ENCODE measurements around the gene ITGA11. TPM values are rescaled to one million over a fixed set of nuclear protein-coding genes. Genes with fewer than 3 reads are reported as not detected.
"Not testable (repeated sequence)": the region's sequence is repeated elsewhere in the genome, so short reads cannot be mapped to it uniquely, and the experiment has no call there.

Gene ITGA11
- total RNA-seq, 2 experiments from 2014 or later = 0.19 TPM; not detected in 1

DNA sequence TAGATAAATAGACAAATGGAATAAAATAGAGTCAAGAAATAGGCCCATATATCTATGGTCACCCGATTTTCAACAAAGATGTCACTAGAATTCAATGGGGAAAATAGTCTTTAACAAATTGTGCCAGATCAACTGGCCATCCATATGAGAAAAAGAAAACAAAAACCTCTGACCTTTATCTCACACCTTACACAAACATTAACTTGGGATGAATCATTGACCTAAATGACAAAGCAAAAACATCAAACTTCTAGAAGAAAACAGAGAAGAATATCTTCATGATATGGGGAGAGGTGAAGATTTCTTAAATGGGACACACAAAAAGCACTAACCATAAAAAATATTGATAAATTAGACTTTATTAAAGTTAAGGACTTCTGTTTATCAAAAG lies 31.9 kb downstream of the ITGA11 start:
- ChIA-PET POLR2A (no interaction called here), CTCF (no interaction called here)

DNA sequence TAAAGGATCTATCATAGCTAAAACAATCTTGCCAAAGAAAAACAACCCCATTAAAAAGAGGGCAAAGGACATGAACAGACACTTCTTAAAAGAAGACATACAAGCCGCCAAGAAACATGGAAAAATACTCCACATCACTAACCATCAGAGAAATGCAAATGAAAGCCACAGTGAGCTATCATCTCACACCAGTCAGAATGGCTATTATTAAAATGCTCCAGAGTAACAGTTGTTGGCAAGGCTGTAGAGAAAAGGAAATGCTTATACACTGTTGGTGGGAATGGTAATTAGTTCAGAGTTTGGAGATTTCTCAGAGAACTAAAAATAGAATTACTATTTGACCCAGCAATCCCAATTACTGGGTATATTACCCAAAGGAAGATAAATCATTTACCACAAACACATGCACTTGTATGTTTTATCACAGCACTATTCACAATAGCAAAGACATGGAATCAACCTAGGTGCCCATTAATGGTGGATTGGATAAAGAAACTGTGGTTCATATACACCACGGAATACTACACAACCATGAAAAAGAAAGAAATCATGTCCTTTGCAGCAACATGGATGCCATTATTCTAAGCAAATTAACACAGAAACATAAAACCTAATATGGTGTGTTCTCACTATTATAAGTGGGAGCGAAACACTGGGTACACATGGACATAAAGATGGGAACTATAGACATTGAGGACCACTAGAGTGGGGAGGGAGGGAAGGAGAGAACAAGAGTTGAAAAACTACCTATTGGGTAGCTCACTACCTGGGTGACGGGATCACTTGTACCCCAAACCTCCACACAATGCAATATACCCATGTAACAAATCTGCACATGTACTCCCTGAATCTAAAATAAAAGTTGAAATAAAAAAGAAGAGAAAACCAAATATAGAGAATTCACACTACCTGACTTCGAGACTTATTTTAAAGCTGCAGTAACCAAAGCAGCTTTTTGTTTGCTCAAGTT lies 32.6 kb downstream of the ITGA11 start:
- ChIA-PET CTCF (no interaction called here), POLR2A (no interaction called here)

DNA sequence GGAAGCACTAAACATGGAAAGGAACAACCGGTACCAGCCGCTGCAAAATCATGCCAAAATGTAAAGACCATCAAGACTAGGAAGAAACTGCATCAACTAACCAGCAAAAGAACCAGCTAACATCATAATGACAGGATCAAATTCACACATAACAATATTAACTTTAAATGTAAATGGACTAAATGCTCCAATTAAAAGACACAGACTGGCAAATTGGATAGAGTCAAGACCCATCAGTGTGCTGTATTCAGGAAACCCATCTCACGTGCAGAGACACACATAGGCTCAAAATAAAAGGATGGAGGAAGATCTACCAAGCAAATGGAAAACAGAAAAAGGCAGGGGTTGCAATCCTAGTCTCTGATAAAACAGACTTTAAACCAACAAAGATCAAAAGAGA lies 34.0 kb downstream of the ITGA11 start:
- CTCF ChIA-PET, POLR2A ChIA-PET: not testable (repeated sequence)

DNA sequence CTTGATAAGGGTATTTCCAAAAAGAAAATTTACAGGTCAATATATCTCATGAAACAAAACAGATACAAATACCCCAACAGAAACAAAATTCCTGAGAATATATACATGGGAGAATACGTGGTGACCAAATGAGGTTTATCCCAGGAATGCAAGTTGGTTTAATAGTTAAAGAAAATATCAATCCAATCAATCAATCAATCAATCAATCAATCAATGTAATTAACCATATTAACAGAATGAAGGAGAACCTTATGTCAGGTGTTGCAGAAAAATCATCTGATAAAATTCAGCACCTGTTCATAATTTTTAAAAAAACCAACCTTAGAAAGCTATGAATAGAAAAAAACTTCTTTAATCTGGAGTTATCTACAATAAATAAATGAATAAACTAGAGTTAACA lies 35.9 kb downstream of the ITGA11 start:
- ChIA-PET CTCF (no interaction called here), POLR2A (no interaction called here)

DNA sequence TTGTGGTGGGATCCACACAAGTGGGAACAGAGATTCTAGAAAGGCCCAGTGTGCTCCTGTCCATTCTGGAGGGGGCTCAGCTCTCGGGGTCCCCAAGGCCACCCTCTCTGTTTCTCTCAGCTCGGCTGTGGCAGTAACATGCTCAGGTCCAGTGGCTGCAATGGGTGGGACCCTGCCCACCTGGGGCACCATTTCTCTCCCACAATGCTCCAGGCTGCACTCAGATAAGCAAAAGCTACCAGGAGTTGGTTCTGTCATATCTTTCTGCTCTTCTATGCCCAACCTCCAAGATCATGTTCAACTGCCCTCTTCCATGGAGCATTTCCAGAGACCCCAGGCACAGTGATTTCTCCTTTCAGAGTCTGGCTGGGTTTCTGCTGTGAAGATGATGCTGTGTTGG lies 40.8 kb downstream of the ITGA11 start:
- CTCF ChIA-PET = no interaction called here
- POLR2A ChIA-PET = no interaction called here

DNA sequence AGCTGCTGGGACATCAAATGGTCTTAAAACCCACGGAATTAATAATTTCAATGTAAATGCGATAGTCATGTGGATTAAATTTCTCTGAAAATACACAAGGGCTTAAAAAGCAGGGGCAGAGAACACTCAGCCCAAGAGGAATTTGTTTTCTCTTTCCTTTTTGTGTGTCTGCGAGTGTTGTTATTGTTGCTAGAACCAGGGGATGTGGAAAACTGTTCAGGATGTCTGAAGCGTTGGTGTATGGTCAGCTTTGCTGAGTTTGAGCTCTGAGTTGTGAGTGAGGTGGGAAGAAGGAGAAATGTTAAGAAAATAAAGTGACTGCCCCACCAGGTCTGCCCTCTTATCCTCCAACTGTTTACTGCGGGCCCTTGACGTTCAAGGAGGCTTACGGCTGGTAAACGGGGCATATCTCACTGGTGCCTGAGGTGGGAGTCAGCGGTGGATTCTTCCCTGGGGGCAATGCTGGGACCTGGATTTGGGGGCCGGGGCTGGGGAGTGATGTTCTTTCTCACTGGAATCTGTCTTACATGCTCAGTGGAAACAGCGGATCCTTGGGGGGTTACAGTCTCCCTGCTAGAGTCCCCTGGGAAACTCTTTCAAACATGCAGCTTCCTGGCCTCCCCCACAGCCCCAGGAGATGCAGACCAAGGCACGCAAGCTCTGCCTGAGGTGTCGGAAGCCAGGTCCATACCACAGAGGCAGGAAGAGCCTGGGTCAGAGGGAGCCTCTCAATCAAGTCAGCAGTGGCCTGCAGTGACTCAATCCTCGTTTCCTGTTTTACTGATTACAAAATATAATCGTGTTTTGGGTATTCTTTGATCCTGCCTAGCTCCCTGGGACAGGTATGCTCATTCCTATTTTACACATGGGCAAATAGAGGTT lies 41.8 kb downstream of the ITGA11 start:
- CTCF ChIA-PET = interaction anchor here (1.0 kb wide), 1 partner anchor 138 kb away, joined by 3 read pairs; no protein-coding TSS in a partner anchor

DNA sequence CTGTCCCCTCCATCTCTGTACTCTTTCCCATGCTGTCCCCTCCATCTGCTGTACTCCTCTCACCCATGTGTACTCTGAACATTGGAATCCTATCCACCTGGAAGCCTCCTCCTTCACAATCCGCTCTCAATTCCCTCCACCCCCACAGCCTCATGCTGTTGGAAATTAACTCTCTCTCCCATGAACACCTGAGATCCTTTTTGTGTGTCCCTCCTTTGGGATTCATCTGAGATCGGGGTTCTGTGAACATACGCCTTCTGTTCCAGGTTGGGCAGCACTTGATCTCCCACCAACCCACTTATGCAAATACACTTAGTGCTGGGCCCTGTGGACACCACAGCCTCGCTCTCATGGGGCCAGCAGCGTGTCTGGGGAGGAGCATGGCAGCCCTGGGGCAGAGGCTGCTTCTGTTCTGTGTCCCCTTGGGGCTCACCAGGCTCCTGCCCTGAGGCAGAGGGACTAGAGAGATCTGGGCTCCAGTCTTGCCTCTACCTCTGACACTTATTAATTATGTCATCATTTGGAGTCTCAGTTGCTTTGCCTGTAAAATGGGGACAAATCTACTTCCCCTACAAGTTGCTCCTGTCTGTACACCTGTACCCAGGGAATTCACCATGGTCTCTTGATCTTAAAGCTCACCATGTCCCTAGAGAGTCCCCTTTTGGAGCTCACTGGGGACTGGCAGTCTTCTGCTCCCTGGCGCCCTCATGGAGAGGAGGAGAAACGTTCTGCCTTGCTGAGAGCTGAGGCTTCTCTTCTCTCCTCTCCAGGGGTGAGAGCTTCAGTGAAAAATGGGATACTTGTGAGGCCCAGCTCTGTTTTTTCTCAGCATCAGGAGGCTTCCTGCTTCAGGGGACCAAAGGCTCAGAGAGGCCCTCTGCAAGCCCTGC lies 42.7 kb downstream of the ITGA11 start:
- ChIA-PET CTCF (interaction anchor here (1.0 kb wide), 1 partner anchor 137 kb away, joined by 3 read pairs; no protein-coding TSS in a partner anchor), POLR2A (no interaction called here)

More for the DNA sequence above, 41.8 kb downstream of the ITGA11 start:
- POLR2A ChIA-PET = no interaction called here

DNA sequence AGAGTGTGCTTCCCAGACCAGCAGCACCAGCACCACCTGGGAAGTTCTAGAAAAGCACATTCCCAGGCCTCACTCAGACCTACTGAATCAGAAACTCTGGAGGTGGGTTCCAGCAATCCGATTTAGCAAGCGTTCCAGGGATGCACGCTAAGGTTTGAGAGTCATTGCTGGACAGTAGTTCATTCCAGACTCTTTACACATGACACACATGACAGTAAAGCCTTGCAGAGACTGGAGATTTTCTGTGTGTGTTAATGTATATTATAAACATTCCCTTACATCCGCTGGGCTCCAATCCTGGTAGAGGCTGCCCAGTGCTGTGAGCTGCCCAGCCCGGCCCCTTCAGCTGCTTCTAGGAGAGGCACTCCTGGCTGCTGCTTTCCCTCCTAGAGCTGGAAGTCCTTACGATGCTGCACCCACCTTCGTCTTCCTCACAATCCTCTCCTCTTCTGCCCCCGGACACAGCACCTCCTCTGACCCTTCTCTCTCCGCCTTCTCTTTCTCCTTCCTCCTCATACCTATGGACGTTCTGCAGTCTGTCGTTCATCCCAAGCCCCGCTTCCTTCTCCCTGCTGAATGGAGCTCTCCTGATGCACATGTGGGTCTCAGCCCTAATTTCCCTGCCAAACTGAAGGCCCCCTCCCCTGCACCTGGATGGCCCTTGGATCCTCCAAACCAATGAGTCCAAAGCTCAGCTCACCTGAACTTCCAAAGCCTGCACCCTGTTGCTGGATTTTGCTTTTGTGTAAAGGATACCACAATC lies 44.4 kb downstream of the ITGA11 start:
- POLR2A ChIA-PET = no interaction called here
- CTCF ChIA-PET = no interaction called here

DNA sequence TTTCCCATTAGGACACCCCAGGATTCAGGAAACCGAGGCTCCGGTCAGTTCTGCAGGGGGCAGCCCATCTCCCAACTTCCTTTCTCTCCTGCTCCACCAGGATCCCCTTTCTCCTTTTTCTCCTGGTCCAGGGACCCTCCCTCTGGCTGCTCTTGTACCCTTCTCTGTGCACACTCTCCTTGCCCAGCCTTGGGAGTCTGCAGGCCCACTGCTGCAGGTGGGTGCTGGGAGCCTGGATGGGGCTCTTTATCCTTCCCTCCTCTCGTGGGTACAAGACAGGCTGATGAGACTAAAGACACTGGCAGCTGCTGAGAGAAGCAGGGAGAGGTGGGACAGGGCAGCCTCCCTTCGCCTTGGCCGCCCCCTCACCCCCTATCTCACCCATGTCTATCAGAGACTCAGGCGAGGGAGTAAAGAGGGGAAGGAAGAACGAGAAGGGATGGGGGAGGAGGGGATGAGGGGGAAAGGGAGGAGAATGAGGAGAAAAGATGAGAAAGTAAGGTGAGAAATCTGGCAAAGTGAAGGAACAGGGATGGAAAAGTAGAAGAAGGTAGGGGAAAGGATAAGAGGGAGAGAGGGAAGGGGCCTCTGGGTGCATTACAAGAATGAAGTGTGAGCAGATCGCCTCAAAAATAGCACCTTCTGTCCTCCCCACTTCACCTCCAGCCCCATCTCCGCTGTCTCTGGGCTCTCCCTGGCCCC lies 45.2 kb downstream of the ITGA11 start:
- POLR2A ChIA-PET = no interaction called here

DNA sequence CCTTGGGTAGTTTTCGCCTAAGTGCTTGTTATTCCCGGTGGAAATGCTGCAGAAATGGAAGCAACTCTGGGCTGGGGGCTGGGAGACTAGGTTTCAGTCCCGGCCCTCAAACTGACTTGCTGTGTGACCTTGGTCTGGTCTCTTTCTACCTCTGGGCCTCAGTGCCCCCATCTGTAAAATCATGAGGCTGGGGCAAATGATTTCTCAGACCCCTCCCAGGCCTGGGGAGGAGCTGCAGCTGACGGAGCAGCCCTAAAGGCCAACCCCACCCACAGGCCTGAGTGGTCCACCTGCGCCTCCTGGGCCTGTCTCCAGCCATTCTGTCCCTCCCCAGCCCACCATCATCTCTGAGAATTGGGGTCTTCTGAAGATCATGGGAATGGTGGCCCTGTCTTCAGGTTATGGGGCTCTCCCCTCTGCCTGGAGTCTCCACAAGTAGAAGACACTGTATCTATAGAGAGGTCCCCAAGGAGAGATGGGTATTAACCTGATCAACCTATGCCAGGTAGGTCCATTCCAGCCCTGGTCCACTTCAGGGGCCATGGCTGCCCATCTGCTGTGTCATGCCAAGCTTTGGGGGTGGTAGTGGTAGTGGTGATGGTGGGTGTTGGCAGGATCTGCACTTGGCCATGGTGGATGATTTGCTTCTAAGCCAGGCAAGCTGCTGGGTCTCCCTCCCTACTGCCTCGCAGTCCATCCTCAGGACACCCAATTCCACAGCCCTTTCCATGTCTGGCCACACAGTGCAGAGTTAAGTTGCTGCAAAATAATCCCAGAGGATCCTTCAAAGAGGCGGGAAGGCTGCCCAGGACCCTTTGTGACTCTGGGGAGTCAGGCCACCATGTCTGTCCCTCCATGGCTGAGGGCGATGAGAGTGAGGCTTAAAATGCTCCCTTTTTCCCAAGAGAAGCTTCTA lies 46.0 kb downstream of the ITGA11 start:
- POLR2A ChIA-PET = no interaction called here
- CTCF ChIA-PET = interaction anchor here (3.2 kb wide), 1 partner anchor 80 kb away, joined by 16 read pairs; no protein-coding TSS in a partner anchor

More for the DNA sequence above, 45.2 kb downstream of the ITGA11 start:
- CTCF ChIA-PET = no interaction called here

DNA sequence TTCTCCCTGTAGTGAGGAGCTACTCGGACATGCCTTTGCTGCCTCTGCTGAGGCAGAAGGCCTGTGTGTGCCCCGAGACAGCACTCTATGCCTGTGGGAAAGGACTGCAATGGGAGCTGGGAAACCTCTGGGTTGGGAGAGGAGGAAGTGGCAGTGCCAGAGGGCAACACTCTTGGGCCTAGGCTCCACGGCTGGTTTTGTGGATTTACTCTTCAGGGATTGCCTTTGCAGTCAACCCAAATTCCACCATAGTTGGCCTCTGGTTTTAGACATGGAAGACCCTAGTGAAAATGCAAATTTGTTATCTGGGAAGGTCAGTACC lies 46.8 kb downstream of the ITGA11 start:
- ChIA-PET POLR2A (no interaction called here), CTCF (interaction anchor here (0.9 to 3.2 kb wide), 2 partner anchors 12 to 79 kb away, joined by 3 to 16 read pairs; no protein-coding TSS in a partner anchor)

DNA sequence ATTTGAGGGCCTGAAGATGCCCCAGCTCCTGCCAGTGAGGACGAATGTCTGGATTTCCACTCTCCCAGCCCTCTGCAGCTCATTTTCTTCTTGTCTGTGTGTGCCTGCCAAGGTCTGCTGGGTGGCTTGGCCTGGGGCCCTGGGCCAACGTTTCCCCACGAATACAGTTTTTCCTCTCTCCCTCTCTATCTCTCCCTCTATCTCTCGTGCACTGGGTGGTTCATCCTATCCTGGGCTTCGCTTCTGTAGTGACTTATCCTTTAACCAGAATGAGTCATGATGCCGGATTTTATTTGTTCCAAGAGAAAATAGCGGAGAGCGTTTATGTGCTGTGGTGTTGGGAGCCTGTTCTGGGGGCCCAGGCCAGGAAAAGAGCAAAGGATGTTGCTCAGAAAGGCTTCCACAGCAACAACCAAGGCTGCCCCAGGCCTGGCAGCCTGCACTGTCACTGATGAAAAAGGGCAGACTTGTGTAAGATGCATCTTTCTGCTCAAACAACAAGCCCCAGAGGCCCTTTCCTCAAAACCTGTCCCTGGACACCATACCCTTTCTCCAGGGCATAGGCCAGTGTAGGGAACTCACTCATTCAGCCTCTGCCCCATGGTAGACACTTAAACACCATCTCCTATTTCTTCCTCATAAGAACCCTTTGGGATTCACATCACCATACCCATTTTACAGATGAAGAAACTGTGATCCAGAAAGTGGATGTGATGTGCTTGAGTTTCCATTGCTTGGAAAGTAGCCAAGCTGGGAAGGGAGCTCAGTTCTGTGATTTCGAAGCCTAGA lies 47.3 kb downstream of the ITGA11 start:
- ChIA-PET POLR2A (no interaction called here), CTCF (interaction anchor here (0.9 to 3.2 kb wide), 2 partner anchors 11 to 79 kb away, joined by 3 to 16 read pairs; no protein-coding TSS in a partner anchor)

DNA sequence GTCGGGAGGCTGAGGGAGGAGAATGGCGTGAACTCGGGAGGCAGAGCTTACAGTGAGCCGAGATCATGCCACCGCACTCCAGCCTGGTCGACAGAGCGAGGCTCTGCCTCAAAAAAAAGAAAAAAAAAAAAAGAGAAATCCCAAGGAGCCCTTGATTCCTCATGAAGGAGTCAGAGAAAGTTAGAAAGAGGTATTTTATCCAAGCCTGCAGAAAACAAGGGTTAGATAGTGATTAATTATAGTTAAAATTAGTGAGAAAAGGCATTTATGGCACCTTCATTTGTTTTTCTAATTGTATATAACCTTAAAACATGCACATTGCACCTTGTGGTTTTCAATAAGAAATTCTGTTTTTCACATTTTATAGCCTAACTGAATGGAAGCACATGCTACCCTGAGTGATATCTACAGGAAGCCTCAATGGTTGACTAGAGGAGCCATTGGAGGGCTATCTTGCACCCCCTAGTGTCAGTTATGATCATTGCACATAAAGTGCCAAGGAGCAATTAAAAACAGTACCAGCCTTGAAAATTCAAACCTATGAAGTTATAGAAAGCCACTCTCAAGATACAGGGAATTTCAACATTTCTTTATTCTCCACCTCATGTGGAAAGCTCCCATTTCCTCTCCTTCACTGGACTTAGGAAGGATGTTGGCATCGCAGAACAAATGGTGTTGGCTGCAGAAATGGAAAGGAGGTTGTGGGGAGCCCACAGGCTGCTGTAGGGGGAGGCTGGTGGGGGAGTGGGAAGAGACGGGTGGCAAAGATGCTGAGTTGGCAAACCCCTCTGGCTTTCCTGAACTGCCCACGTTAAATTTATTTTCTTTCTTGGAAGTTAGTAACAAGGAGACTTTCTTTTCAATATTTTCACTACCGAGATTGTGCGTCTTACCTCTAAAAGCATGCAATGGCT lies 48.5 kb downstream of the ITGA11 start:
- ChIA-PET POLR2A (no interaction called here), CTCF (interaction anchor here (0.6 to 3.2 kb wide), 3 partner anchors 77 to 319 kb away, joined by 3 to 16 read pairs (median 3); no protein-coding TSS in a partner anchor)

DNA sequence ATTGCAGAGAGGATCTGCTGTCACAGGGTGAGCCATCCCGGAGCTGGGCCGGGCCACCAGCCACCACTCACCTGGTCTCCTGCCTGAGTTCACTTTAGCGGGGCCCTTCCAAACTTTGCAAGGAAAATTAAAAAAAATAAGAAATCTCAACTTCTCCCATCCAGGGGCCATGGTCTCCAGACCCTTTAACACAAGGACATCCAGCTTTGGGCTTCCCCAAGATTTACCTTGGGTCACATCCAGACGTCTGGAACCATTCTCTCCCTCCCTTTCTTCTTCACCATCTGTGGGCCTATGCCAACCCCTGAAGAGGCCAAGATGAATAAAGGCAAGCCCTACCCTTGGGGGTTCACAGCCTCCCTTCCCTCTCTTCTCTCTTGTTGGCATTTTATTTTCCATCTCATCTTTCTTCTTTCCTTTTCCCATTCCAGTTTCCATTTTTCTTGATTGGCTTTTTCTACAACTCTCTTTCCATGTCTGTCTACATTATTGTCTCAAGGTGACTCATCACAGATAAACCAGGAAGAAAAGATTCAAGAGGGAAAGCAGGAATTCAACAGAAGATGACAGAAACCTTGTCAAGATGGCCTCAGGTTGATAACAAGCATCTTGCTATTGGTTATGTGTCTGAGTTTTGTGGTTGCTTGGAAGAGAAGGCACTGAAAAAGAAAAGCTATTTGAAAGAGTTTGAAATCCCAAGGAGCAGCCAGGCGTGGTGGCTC lies 49.5 kb downstream of the ITGA11 start:
- ChIA-PET CTCF (interaction anchor here (0.8 to 3.2 kb wide), 5 partner anchors 12 to 130 kb away, joined by 3 to 16 read pairs (median 4); no protein-coding TSS in a partner anchor), POLR2A (no interaction called here)

DNA sequence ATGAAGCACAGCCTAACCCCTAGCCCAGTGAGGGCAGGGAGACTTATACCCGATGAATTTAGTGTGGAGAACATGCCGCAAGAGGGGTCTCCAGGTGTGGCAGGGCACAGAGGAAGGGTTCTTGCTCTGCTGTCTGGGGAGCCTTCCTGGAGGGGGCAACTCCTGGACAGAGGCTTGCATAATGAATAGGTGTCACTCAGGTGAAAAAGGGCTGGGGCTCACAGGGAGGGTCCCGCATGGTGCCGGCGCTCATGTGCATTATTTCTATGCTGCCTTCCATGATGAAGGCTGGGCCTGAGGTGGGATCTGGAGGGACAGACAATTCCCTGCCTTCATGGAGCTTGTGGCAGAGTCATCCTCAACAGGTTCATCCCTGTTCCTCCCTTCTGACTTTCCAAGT lies 51.5 kb downstream of the ITGA11 start:
- CTCF ChIA-PET = no interaction called here

More for the DNA sequence above, 51.5 kb downstream of the ITGA11 start:
- POLR2A ChIA-PET = no interaction called here
